HEK293 (cell line): ENCODE measurements around the gene C2orf74.

Experiments used
- PRDM1 ChIP-seq: fragments of 450-650 bp; formaldehyde crosslinking; IDR thresholded peaks from 2 replicates; pipeline ENCODE4; 2016; ENCODE audit warnings: missing biosample characterization, missing genetic modification characterization
- ZNF138 ChIP-seq: fragments of 450-650 bp; formaldehyde crosslinking; IDR thresholded peaks from 2 replicates; pipeline ENCODE4 v1.5.1; 2016; ENCODE audit warnings: missing biosample characterization, missing genetic modification characterization, borderline replicate concordance
- ZNF155 ChIP-seq: fragments of 450-650 bp; formaldehyde crosslinking; IDR thresholded peaks from 2 replicates; pipeline ENCODE4 v1.5.1; 2016; ENCODE audit warnings: missing biosample characterization, missing genetic modification characterization
- ZNF211 ChIP-seq: fragments of 450-650 bp; formaldehyde crosslinking; IDR thresholded peaks from 2 replicates; pipeline ENCODE4 v1.5.1; 2016; ENCODE audit warnings: low read depth, missing biosample characterization, missing genetic modification characterization
- ZNF223 ChIP-seq: fragments of 450-650 bp; formaldehyde crosslinking; IDR thresholded peaks from 2 replicates; pipeline ENCODE4 v1.5.1; 2016; ENCODE audit warnings: missing biosample characterization, missing genetic modification characterization
- ZNF510 ChIP-seq: fragments of 450-650 bp; formaldehyde crosslinking; IDR thresholded peaks from 2 replicates; pipeline ENCODE4 v1.5.1; 2018; ENCODE audit warnings: mild to moderate bottlenecking, missing genetic modification characterization, missing biosample characterization; ENCODE audit not compliant: insufficient replicate concordance
- ZNF777 ChIP-seq: fragments of 450-650 bp; formaldehyde crosslinking; IDR thresholded peaks from 2 replicates; pipeline ENCODE4 v1.5.1; 2017; ENCODE audit warnings: missing biosample characterization, missing genetic modification characterization, borderline replicate concordance
- ZXDB ChIP-seq: fragments of 450-650 bp; formaldehyde crosslinking; IDR thresholded peaks from 2 replicates; pipeline ENCODE4 v1.5.1; 2016; ENCODE audit warnings: missing biosample characterization, missing genetic modification characterization
- TF ChIP-seq, protein P1 (sequence below): fragments of 450-650 bp; formaldehyde crosslinking; IDR thresholded peaks from 2 replicates; pipeline ENCODE4 v1.5.1; 2016; ENCODE audit warnings: missing biosample characterization, missing genetic modification characterization
- TF ChIP-seq, protein P2 (sequence below): fragments of 450-650 bp; formaldehyde crosslinking; IDR thresholded peaks from 2 replicates; pipeline ENCODE4 v1.5.1; 2016; ENCODE audit warnings: missing biosample characterization, missing genetic modification characterization
- TF ChIP-seq, protein P3 (sequence below): fragments of 450-650 bp; formaldehyde crosslinking; IDR thresholded peaks from 2 replicates; pipeline ENCODE4 v1.5.1; 2016; ENCODE audit warnings: missing biosample characterization, missing genetic modification characterization

DNA sequence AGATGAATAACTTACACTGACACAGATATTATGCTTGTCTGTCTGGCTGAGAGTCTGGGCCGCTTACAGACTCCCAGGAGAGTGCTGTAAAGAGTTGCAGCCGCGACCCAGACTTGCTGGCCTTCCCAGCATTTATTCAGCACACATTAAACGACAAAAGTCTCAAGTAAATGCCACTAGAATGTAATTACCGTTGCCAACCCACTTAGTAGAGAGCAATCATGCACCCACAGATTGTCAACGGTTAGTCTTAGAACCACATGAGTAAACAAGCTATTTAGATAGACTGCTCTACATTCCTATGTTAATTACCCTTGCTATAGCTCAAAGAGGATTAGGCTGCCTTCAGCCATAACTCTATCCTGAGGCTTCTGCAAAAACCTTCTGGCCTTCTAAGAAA lies 47.8 kb upstream of the C2orf74 start:
- TF ChIP-seq ZNF510 (tag by site-specific recombination) (no peak), PRDM1 (tag by site-specific recombination) (no peak), ZXDB (tag by site-specific recombination) (no peak), ZNF223 (tag by site-specific recombination) (no peak), ZNF155 (tag by site-specific recombination) (no peak), ZNF211 (tag by site-specific recombination) (no peak), ZNF138 (tag by site-specific recombination) (no peak), ZNF777 (tag by site-specific recombination) (no peak)
- TF ChIP-seq, protein P1, sequence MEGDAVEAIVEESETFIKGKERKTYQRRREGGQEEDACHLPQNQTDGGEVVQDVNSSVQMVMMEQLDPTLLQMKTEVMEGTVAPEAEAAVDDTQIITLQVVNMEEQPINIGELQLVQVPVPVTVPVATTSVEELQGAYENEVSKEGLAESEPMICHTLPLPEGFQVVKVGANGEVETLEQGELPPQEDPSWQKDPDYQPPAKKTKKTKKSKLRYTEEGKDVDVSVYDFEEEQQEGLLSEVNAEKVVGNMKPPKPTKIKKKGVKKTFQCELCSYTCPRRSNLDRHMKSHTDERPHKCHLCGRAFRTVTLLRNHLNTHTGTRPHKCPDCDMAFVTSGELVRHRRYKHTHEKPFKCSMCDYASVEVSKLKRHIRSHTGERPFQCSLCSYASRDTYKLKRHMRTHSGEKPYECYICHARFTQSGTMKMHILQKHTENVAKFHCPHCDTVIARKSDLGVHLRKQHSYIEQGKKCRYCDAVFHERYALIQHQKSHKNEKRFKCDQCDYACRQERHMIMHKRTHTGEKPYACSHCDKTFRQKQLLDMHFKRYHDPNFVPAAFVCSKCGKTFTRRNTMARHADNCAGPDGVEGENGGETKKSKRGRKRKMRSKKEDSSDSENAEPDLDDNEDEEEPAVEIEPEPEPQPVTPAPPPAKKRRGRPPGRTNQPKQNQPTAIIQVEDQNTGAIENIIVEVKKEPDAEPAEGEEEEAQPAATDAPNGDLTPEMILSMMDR (tag by site-specific recombination) = no peak
- TF ChIP-seq, protein P2, sequence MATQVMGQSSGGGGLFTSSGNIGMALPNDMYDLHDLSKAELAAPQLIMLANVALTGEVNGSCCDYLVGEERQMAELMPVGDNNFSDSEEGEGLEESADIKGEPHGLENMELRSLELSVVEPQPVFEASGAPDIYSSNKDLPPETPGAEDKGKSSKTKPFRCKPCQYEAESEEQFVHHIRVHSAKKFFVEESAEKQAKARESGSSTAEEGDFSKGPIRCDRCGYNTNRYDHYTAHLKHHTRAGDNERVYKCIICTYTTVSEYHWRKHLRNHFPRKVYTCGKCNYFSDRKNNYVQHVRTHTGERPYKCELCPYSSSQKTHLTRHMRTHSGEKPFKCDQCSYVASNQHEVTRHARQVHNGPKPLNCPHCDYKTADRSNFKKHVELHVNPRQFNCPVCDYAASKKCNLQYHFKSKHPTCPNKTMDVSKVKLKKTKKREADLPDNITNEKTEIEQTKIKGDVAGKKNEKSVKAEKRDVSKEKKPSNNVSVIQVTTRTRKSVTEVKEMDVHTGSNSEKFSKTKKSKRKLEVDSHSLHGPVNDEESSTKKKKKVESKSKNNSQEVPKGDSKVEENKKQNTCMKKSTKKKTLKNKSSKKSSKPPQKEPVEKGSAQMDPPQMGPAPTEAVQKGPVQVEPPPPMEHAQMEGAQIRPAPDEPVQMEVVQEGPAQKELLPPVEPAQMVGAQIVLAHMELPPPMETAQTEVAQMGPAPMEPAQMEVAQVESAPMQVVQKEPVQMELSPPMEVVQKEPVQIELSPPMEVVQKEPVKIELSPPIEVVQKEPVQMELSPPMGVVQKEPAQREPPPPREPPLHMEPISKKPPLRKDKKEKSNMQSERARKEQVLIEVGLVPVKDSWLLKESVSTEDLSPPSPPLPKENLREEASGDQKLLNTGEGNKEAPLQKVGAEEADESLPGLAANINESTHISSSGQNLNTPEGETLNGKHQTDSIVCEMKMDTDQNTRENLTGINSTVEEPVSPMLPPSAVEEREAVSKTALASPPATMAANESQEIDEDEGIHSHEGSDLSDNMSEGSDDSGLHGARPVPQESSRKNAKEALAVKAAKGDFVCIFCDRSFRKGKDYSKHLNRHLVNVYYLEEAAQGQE (tag by site-specific recombination) = no peak
- TF ChIP-seq, protein P3, sequence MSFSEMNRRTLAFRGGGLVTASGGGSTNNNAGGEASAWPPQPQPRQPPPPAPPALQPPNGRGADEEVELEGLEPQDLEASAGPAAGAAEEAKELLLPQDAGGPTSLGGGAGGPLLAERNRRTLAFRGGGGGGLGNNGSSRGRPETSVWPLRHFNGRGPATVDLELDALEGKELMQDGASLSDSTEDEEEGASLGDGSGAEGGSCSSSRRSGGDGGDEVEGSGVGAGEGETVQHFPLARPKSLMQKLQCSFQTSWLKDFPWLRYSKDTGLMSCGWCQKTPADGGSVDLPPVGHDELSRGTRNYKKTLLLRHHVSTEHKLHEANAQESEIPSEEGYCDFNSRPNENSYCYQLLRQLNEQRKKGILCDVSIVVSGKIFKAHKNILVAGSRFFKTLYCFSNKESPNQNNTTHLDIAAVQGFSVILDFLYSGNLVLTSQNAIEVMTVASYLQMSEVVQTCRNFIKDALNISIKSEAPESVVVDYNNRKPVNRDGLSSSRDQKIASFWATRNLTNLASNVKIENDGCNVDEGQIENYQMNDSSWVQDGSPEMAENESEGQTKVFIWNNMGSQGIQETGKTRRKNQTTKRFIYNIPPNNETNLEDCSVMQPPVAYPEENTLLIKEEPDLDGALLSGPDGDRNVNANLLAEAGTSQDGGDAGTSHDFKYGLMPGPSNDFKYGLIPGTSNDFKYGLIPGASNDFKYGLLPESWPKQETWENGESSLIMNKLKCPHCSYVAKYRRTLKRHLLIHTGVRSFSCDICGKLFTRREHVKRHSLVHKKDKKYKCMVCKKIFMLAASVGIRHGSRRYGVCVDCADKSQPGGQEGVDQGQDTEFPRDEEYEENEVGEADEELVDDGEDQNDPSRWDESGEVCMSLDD (tag by site-specific recombination) = no peak
